ENCODE results near the gene BLNK.
"Not testable (repeated sequence)": the region's sequence is repeated elsewhere in the genome, so short reads cannot be mapped to it uniquely, and the experiment has no call there.

BLNK gene

GRCh38 chr10:96218826-96219225 lies 52.5 kb downstream of the BLNK start:
- no peak for DNase-seq

DNA sequence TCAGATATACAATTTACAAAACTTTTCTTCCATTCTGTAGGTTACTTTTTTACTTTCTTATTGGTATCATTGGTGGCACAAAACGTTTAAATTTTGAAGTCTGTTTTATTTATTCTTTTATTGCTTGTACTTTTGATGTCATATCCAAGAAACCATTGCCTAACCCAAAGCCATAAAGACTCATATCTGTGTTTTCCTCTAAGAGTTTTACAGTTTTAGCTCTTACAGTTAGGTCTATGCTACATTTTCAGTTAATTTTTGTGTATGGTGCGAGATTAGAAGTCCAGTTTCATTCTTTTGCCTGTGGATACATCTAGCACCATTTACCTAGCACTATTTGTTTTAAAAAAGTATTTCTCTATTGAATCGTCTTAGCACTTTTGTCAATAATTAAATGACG lies 53.7 kb downstream of the BLNK start:
- no peak for DNase-seq

DNA sequence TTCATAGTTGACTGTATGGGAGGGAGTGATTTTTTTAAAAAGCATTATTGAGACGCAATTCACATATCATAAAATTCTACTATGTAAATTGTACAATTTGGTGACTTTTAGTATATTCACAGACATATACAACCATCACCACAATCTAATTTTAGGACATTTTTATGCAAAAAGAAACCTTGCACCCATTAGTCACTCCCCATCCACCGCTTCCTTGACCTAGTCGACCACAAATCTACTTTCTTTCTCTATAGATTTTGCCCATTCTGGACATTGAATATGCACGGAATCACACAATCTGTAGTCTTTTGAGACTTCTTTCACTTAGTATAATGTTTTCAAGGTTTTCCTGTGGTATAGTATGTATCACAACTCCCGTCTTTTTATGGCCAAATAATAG lies 54.6 kb downstream of the BLNK start:
- DNase-seq = no peak

- no peak for DNase-seq
Observed at GRCh38 chr10:96212911-96213310, 58.5 kb downstream of the BLNK start.

DNA sequence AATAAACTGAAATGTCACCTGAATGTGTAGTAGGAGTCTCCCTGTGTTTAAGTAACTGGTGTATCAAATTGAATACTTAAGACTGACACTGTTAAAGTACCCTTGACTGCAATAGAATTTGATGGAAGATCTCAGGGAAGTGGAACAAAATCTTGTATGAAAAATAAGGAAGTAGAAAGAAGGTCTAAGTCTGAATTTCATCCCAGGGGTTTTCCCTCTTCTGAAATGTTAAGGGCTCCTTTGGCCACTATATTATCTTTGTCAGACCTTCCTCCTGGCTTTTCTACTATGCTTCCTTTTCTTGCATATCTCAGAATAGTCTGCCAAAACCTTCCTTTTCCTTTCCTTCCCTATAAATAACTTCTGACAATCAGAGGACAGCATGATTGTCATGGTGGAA lies 59.6 kb downstream of the BLNK start:
- DNase-seq = no peak

DNA sequence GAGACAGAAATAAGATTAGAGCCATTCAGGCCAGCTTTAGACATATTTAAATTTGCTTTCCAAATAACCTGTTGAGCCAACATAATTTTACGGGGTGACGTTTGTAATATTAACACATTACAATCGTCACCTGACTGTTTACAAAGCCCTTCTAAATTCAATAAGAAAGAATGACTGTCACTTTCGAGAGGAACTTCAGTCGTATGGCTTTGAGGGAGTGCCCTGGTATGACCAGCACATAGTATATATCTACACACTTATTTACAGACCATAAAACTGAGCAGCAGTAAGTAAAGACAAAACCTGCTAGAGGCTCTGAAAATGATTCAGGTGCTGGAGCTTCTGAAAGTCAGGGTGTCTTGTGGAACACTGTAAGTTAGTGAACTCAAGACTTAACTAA lies 62.4 kb downstream of the BLNK start:
- DNase-seq = no peak

DNA sequence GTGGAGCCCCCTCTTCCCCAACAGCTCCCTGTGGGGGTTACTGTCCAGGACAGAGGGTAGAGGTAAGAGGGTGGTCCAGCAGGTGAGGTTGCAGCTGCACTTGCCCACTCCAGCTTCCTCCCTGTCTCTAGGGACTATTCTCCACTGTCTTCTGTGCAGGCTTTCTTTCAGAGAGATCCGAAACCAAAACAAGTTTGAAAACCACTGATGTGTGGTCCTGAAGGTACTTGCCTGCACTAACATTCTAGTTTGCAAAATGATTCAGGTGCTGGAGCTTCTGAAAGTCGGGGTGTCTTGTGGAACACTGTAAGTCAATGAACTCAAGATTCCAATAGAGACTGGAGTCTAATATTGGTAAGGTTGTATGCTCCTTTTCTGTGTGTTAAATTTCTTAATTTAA lies 63.1 kb downstream of the BLNK start:
- no peak for DNase-seq

- no peak for DNase-seq
Observed at GRCh38 chr10:96205580-96205979, 65.8 kb downstream of the BLNK start.

GRCh38 chr10:96201525-96201924 lies 69.8 kb downstream of the BLNK start:
- no peak for DNase-seq

DNA sequence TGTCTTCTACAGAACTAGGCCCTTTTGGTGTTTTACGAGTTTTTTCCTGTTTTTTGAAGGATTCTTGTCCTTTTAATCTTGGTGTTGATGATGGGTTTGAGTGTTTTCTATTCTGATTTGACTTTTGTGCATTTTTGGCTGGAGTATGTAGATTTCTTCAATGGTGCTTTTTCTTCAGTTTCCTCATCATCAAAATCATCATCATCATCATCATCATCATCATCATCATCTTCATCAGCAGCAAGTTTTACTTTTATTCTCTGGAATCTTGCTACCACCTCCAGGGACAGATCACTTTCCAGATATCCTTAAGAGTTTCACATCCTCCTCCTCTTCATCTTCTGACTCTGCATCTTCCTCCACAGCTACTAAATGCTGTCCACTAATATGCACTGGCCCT lies 81.9 kb downstream of the BLNK start:
- not testable (repeated sequence) for DNase-seq

DNA sequence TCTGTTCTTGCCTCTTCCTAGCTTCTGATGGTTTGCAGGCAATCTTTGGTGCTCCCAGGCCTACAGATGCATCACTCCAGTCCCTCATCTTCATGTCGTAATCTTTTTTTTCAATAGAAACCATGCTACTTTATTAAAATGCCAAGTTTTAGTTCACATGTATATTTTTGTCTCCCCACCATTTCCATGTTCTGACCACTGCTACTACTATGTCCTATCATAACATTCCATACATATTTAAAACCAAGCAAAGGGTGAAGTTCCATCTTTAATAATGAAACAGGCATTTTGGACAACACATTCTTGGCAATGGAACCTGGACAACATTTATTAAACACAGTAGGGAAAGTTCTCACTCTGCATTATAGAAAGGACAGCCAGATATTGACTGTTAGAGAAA lies 82.5 kb downstream of the BLNK start:
- DNase-seq = no peak

GRCh38 chr10:96188421-96188820 lies 82.9 kb downstream of the BLNK start:
- DNase-seq = no peak

GRCh38 chr10:96176985-96177384 lies 94.4 kb downstream of the BLNK start:
- no peak for DNase-seq

DNA sequence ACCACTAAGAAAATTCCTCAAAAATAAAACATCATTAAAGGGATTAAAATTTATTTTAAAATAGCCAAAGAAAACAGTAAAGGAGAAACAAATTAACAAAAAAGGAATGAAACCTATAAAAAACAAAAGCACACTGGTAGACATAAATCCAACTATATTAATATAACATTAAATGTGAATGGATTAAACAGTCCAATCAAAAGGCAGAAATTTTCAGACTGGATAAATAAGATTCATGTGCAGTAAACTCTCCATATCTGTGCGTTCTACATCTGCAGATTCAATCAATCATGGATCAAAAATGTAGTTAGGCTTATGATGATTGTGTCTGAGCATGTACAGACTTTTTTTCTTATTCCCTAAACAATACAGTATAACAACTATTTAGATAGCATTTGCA lies 98.7 kb downstream of the BLNK start:
- DNase-seq = no peak

GRCh38 chr10:96170230-96170629 lies 101.1 kb downstream of the BLNK start:
- no peak for DNase-seq

DNA sequence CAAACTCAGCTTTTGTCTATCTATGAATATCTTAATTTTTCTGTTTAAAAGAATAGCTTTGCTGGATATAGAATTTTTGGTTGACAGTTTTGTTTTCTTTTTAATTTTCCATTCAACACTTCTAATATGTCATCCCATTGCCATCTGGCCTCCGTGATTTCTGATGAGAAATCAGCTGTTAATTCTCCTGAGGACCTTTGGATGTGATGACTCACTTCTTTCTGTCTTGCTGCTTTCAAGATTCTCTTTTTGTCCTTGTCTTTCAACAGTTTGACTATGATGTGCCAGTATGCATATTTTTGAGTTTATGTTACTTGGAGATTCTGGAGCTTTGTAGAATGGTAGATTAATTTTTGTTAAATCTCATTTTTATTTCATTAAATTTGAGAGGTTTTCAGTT lies 102.8 kb downstream of the BLNK start:
- no peak for DNase-seq

DNA sequence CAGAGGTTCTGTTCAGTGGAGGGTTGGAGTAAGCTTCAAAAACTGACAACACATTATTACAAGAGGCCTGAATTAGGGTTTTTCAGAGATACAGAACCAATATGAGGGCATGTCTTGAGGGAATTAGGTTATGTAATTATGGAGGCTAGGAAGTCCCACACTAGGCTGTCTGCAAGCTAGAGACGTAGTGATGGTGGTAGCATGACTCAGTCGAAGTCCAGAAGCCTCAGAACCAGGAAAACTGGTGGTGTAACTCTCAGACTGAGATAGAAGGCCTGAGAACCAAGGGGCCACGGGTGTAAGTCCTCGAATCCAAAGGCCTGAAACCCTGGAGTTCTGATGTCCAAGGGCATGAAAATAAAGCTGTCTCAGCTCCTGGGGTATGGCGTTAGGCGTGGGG lies 105.6 kb downstream of the BLNK start:
- DNase-seq = no peak

GRCh38 chr10:96153070-96153469 lies 118.3 kb downstream of the BLNK start:
- DNase-seq = no peak

- no peak for DNase-seq
Observed at GRCh38 chr10:96152437-96152836, 118.9 kb downstream of the BLNK start.
